ENCODE results near the gene DACH1. TPM values are rescaled to one million over a fixed set of nuclear protein-coding genes. Genes with fewer than 3 reads are reported as not detected.

DACH1 gene
- total RNA-seq, 1 donor from 2014 or later, result not detected

DNA sequence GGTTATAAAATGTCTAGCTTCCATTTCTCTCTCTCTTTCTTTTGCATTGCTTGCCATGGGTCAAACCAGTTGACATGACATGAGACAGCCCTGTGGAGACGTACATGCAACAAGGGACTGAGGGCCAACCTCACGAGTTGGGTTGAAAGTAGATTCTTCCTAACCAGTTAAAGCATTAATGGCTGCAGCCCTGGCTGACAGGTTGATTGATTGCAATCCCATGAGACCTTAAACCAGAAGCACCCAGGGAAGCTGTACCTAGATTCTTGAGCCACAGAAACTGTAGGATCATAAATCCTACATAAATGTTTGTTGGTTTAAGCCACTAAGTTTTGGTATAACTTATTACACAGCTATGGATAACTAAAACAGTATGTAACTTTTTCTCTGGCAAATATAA lies 373.8 kb downstream of the DACH1 start:
- DNase-seq (no peak), ATAC-seq (ENCODE audit: low read depth) (no peak)
- Mint-ChIP-seq H3K27me3 (no peaks in the 10 kb centered on the region), H3K36me3 (ENCODE audit: low read depth) (no peaks in the 10 kb centered on the region), H3K27ac (no peak overlapping the region), H3K9me3 (peaks cover 4% of the 10 kb centered on the region), H3K4me1 (no peaks in the 10 kb centered on the region), H3K4me3 (no peak overlapping the region)
- POLR2A ChIA-PET, result no interaction called here
- TF ChIP-seq, protein P1, sequence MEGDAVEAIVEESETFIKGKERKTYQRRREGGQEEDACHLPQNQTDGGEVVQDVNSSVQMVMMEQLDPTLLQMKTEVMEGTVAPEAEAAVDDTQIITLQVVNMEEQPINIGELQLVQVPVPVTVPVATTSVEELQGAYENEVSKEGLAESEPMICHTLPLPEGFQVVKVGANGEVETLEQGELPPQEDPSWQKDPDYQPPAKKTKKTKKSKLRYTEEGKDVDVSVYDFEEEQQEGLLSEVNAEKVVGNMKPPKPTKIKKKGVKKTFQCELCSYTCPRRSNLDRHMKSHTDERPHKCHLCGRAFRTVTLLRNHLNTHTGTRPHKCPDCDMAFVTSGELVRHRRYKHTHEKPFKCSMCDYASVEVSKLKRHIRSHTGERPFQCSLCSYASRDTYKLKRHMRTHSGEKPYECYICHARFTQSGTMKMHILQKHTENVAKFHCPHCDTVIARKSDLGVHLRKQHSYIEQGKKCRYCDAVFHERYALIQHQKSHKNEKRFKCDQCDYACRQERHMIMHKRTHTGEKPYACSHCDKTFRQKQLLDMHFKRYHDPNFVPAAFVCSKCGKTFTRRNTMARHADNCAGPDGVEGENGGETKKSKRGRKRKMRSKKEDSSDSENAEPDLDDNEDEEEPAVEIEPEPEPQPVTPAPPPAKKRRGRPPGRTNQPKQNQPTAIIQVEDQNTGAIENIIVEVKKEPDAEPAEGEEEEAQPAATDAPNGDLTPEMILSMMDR (IDR thresholded peaks at IDR 0.05), result no peak
- intact Hi-C loops (cut with micrococcal nuclease), result no loop called here
- CTCF ChIA-PET, result no interaction called here

DNA sequence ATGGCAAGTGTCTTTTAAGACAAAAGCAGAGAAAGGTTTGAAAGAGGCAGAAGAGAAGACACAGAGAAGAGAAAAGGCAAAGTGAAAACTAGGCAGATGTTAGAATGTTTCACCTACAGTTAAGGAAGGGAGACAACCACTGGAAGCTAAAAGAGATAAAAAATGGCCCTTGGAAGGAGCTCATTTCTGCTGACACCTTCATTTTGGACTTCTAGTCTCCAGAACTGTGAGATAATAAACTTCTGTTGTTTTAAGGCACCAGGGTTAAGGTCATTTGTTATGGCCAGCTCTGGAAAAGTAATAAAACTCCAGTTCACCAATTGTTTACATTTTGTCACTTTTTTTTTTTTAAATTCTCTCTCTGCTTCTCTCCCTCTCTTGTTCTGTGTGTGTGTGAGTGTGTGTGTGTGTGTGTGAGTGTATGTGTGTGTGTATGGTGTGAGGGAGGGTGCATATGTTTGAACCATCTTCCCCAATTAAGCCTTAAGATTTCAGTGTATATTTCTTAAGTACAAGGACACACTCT lies 374.6 kb downstream of the DACH1 start:
- H3K27ac Mint-ChIP-seq, result no peak overlapping the region

DNA sequence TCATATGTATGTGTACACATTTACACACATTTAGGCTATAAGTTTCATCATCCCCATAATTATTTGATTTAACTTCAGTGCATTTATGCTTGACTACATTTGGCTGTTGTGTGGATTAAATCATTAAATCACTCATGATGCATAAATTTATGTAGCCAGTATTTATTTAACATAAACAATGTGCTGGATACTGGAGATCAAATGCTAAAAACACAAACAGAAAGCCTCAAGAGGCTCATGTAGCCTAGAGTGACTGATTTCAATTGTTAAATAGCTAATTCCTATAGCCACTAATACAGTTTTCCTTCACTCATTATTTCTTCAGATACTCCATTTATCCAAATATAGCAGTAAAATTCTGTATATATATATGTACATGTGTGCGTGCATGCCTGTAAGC lies 376.0 kb downstream of the DACH1 start:
- POLR2A ChIA-PET, result no interaction called here
- Mint-ChIP-seq H3K4me3 (no peak overlapping the region), H3K9me3 (peaks cover 2% of the 10 kb centered on the region), H3K4me1 (no peaks in the 10 kb centered on the region), H3K27me3 (no peaks in the 10 kb centered on the region), H3K36me3 (ENCODE audit: low read depth) (no peaks in the 10 kb centered on the region), H3K27ac (no peak overlapping the region)
- TF ChIP-seq, protein P1 (IDR thresholded peaks at IDR 0.05), result no peak
- CTCF ChIA-PET, result no interaction called here
- no peak for DNase-seq
- intact Hi-C loops (cut with micrococcal nuclease), result no loop called here
- no peak for ATAC-seq (ENCODE audit: low read depth)

More for the DNA sequence above, 374.6 kb downstream of the DACH1 start:
- intact Hi-C loops (cut with micrococcal nuclease), result no loop called here
- ChIA-PET POLR2A (no interaction called here), CTCF (no interaction called here)
- Mint-ChIP-seq H3K27me3 (no peaks in the 10 kb centered on the region), H3K4me1 (no peaks in the 10 kb centered on the region), H3K36me3 (ENCODE audit: low read depth) (no peaks in the 10 kb centered on the region), H3K9me3 (peaks cover 4% of the 10 kb centered on the region), H3K4me3 (no peak overlapping the region)
- TF ChIP-seq, protein P1 (IDR thresholded peaks at IDR 0.05), result no peak
- DNase-seq, result no peak
- no peak for ATAC-seq (ENCODE audit: low read depth)

DNA sequence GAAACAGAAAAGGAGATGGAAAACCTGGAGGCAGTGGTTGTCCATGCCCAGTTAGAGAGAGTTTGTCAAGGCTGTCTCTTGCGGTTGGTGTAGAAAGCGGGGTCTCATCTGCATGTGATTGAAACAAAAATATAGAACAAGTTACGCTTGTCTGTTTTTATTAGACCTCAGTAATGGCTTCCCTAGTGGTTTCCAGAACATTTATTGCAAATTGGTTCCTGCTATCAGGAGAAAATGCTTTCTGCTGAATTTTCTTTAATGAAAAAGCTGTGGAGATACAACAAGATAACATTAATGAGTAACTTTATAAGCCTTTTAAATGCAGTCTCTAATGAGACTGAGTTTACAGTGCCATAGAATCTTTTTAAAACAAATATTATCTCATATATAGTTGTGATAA lies 378.0 kb downstream of the DACH1 start:
- CTCF ChIA-PET, result no interaction called here
- intact Hi-C loops (cut with micrococcal nuclease), result no loop called here
- ATAC-seq (ENCODE audit: low read depth) (no peak), DNase-seq (no peak)
- H3K9me3 Mint-ChIP-seq, result peaks cover 2% of the 10 kb centered on the region
- TF ChIP-seq, protein P1 (IDR thresholded peaks at IDR 0.05), result no peak
- no peaks in the 10 kb centered on the region for H3K36me3 Mint-ChIP-seq (ENCODE audit: low read depth)
- no peak overlapping the region for H3K27ac Mint-ChIP-seq
- POLR2A ChIA-PET, result no interaction called here
- H3K4me1 Mint-ChIP-seq, result no peaks in the 10 kb centered on the region
- no peak overlapping the region for H3K4me3 Mint-ChIP-seq
- H3K27me3 Mint-ChIP-seq, result no peaks in the 10 kb centered on the region

DNA sequence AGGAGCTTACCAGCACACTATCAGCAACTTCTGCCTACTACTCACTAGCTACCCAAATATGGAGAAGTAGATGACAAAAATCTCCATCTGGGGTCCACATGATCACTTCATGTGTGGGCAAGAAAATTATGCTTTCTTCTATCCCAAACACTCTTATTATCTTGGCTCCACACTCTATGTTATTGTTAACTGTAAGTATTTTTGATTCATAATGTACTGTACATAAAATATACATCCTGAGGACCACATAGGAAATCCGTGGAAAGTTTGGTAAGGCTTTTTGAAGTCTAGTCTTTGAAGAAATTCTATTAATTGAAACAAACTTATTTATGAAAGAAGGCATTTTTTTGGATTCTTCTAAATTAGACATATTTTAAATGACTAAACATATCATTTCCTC lies 378.8 kb downstream of the DACH1 start:
- ATAC-seq (ENCODE audit: low read depth) (no peak), DNase-seq (no peak)
- TF ChIP-seq, protein P1 (IDR thresholded peaks at IDR 0.05), result no peak
- Mint-ChIP-seq H3K4me1 (no peaks in the 10 kb centered on the region), H3K36me3 (ENCODE audit: low read depth) (no peaks in the 10 kb centered on the region), H3K9me3 (peaks cover 2% of the 10 kb centered on the region), H3K27me3 (no peaks in the 10 kb centered on the region), H3K27ac (no peak overlapping the region), H3K4me3 (no peak overlapping the region)
- CTCF ChIA-PET, result no interaction called here
- intact Hi-C loops (cut with micrococcal nuclease), result no loop called here
- POLR2A ChIA-PET, result no interaction called here
